ENCODE measurements around the gene IZUMO1R.

- TF ChIP-seq CTCF (IDR thresholded peaks at IDR 0.05; ENCODE audit: low read depth, low read length, missing input control) (no peak), TAF1 (conservative IDR thresholded peaks at IDR 0.05) (no peak), RAD21 (IDR thresholded peaks at IDR 0.05) (no peak), HNF4G (IDR thresholded peaks at IDR 0.05) (no peak), RXRA (IDR thresholded peaks at IDR 0.05) (no peak), ATF3 (IDR thresholded peaks at IDR 0.05) (no peak), REST (IDR thresholded peaks at IDR 0.05) (no peak), MAX (IDR thresholded peaks at IDR 0.05) (no peak), ZBTB33 (IDR thresholded peaks at IDR 0.05) (no peak), SP1 (IDR thresholded peaks at IDR 0.05) (no peak), YY1 (IDR thresholded peaks at IDR 0.05) (no peak), GABPA (IDR thresholded peaks at IDR 0.05 in 1 of 2, conservative IDR thresholded peaks at IDR 0.05 in 1 of 2) (no peak), EGR1 (IDR thresholded peaks at IDR 0.05; ENCODE audit: low read depth in 2 of 2) (no peak), NR2F2 (IDR thresholded peaks at IDR 0.05) (no peak)
Measured at GRCh38 chr11:94329501-94329900, 25.1 kb downstream of the IZUMO1R start.
